GM18498 (cell line): ENCODE results near the gene CYP46A1.

Experiments
- ATAC-seq: cut with Tn5 transposase; IDR thresholded peaks from one replicate; pipeline ENCODE4 v1.9.1; 2021; ENCODE audit warnings: mild to moderate bottlenecking, moderate library complexity; ENCODE audit not compliant: unreplicated experiment

The CYP46A1 gene

DNA sequence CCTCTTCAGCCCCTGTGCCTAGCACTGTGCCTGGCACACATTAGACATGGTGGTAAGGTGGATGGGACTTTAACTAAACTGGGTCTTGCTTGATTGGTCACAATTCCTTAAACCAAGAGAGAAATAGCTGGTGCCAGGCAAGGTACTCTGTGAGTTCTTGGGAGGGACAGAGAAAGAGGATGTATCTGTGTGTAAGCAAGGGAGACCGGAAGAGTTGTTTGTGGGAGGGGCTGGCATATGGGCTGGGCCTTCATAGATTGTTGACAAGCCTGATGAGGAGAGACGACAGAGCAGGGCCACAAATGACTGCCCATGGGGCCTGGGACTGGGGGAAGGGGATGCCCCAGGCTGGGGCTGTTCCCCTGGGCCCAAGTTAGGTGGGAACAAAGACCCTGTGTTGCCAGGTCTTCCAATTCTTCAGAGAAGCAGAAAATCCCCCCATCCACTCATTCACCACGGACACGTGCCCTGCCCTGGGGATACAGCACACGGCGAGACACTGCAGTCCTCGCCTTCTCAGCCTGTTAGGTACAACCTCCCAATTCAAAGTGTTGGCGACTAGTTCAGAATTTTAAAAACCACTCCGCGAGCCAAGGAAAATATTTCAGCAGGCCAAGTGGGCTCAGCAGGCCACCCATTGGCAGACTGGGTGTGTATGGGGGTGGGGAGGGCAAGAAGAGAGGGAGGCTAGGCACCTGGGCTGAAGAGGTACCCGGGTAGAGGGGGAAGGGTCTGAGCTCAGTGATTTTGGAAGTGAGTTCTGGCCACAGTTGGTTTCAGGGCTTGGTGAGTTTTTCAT, 11.4 kb upstream of the CYP46A1 start:
- ATAC-seq, result no peak

DNA sequence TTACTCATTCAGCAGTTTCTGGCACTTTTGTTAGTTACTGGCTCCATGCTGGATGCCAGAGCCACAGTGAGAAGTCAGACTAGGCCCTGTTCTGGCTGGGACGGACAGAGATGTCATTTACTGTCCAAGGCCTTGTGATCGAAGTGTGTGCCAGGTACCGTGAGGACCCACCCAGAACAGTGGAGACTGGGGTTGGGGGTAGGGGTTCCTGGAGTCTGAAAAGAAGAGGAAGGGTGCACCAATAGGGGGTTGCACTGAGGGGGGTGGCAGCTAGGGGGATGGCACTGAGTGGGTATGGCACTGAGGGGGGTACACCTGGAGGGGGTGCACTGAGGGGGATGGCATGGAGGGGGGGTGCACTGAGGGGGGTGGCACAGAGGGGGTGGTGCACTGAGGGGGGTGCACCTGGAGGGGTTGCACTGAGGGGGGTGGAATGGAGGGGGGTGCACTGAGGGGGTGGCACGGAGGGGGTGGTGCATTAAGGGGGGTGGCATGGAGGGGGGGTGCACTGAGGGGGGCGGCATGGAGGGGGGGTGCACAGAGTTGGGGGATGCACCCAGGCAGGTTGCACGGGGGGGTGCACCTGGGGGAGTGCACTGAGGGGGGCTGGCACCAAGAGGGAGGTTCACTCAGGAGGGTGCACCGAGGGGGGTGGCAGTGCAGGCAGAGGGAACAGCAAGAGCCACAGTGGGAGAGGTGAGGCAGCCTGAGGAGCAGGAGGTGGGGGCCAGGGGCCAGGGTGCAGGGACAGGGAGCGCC, 10.6 kb upstream of the CYP46A1 start:
- no peak for ATAC-seq

DNA sequence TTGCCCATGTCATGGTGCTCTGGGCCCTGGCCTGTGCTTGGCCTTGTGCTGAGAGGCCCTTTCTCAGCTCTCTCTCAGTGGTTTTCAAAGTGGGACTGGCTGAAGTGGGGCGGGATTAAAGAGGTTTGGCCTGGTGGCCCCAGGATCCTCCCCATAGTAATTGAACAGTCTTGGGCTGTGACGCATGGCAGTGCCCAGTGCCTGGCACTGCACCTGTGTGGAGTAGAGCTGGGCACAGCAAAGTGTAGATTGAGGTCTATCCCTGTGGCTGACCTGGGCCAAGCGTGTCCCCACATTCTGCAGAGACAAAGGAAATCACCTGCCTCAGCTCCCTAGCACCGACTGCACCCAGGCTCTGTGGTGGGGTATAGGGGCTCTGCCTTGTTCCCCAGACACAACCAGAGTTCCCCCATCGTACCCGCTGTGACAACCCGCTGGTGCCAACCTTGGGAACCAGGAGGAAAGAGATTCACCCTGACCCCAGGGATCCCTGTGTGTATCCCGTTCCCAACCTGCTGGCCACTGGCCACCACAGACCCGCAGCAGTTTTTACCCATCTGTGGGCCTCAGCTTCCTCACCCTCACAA, 9.9 kb upstream of the CYP46A1 start:
- ATAC-seq, result no peak

DNA sequence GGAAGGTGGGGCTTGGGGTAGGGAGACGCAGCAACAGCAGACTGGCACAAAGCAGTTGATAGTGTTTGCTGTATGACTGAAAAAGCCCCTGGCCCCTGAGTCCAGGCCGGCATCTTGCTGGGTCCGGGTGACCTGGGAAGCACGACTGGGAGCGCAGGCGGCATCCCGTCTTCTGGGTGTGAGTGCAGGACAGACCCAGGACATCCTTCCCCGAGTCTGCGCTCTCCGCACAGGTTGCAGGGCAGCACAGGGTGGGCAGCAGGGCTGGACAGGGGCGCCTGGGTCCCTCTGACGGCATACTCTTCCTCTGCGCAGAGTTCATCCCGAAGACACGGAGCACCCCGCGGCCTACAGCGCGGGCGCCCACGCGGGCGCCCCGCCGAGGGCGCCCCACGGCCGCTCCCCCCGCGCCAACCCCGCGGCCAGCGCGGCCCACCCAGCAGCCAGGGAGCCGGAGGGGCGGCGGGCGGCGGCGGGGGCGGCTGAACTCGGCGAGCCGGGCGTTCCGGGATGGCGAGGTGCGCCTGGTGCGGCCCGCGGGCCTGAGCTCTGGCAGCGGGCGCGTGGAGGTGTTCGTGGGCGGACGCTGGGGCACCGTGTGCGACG, 9.2 kb upstream of the CYP46A1 start:
- no peak for ATAC-seq

DNA sequence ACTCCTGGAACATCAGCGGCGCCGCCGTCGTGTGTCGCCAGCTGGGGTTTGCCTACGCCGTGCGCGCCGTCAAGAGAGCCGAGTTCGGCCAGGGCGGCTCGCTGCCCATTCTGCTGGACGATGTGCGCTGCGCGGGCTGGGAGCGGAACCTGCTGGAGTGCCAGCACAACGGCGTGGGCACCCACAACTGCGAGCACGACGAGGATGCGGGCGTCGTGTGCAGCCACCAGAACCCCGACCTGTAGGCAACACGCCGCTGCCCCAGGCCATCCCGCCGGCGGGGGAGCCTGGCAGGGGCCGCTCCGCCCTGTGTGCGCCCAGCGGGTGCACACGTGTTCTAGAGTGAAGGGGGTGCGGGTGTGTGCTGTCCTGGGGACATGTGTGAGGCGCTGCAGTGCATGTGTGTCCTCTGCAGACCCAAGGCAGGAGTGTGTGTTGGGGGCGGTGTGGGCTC, 8.7 kb upstream of the CYP46A1 start:
- ATAC-seq, result no peak

DNA sequence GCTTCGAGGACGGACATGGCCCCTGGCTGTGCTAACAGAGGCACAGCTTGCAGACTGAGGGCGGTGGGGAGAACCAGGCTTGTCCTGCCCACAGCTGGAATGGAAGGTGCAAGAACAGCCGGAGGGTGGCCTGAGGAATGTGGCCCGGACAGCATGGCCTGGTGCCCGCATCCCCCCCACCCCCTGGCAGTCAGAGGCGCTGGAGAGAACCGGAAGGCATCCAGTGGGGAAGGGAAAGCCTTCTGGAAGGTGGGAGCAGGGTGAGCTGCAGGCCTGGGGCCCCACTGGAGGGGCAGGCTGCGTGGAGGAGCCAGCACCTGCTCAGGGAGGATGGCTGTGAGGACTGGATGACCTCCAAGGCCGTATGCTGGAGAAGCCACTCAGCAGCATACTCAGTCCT, 8.1 kb upstream of the CYP46A1 start:
- no peak for ATAC-seq

DNA sequence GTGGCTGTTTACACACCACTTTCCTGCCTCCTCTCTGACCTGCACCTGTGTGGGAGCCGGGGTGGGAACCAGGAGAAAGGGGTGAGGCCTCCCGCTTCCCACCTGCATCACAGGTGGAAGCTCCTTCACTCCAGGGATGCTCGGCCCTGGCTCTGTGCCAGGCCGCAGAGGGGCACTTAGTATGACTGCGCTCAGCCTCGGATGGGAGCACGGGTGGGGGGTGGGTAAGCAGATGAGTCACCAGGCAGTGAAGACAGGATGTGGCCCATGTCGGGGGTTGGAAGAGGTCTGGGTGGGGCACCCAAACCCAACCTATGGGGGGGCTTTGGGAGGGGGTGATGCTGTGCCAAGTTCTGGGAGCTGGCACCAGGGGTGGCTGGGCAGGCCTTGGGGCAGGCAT, 7.4 kb upstream of the CYP46A1 start:
- ATAC-seq, result no peak

DNA sequence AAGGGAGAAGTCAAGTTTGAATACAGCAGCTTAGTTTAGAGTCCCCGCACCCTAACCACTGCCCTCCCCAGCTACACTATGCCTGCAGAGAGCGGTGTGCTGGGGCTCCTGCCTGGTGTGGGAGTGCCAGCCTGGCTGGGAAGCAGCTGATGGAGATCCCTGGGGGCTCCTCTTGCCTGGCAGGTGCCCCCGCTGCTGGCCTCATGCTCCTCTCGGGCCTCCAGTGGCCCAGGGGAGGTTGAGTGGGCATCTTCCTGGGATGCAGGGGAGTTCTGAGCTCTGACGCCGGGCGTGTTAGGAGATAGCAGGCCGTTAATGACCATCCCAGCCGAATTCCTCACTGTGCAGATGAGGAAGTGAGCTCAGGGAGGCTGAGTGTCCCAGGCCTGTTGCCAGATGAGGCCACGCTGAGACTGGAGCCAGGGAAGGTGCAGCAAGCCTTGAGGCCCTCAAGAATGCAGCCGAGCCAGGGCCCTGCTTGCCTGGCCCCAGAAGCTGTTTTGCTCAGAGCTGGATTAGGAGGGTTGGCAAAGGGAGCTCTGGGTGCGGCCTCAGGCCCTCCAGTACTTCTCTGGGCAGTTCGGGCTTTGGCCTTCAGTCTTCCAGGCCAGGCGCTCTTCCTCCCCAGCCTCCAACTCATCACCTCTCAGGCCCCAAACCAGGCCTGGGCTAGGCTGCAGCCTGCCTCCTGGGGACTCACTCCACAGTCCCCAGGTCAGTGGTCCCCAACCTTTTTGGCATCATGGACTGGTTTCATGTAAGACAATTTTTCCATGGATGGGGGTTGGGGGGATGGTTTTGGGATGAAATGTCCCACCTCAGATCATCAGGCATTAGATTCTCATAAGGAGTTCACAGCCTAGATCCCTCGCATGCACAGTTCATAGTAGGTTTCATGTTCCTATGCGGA, 6.6 kb upstream of the CYP46A1 start:
- ATAC-seq, result no peak

DNA sequence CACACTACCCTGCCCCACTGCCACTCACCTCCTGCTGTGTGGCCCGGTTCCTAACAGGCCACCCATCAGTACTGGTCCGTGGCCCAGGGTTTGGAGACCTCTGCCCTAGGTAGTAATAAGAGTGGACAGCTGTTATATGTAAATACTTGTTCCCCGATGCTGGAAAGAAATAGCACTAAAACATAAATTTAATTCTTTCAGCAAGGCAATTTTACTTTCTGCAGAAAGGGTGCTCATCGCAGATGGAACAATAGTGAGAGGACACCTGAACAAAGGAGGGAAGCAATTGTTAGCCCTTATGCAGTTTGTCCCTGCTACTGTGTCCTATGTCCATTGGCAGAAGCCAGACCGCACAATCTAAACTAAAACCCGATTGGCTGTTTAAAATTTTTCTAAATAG, 5.9 kb upstream of the CYP46A1 start:
- no peak for ATAC-seq

DNA sequence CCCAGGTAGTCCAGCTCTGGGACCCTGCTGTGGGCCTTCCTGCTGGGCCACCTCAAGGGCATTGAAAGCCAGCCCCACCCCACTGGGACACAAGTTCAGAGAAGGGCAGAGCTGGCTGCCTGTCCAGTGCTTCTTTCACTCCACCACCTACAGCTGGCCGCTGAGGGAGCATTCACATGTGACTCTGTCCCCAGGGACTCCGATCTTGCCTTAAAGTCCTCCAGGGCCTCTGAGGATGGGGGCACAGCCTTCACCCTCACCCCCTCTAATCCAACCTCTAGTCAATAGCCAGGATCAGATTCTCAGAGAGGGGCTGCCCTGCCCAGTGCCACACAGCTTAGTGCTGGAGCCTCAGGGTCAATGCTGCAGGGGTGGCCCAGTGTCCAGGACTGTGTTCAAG, 5.0 kb upstream of the CYP46A1 start:
- ATAC-seq, result no peak

DNA sequence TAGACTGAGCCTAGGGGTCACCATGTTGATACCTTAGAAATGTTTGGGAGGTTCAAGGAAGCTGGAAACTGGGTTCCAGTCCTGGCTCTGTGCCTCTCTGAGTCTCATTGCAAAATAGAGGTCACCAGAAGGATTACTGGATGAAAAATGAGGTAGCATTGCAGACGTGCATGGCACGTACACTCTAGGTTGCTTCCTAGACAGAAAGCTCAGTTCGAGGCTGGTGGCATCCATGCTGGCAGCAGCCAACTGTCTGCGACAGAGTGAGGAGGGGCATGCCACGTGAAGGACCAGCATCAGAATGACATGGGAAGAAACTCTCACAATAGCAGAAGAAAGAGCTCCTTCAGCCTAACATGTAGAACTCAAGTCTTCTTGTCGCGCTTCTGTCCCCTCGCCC, 4.6 kb upstream of the CYP46A1 start:
- no peak for ATAC-seq

DNA sequence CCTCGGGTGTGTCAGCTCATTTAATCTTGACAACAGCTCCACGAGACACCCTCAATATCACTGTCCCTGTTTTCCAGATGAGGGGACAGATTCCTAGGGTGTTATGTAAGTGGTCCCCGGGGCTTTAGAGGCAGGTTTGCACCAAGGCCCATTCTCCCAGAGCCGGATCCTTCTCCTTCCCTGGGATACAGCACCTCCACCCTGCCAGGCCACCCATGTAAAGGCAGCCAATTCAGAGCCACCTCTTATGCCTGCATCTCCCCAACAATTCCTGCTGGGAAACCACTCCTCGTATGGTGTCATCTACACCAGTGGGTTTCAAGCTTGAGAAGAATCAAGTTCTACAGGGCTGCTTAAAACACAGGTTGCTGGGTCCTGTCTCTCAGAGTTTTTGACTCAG, 4.1 kb upstream of the CYP46A1 start:
- ATAC-seq, result no peak

DNA sequence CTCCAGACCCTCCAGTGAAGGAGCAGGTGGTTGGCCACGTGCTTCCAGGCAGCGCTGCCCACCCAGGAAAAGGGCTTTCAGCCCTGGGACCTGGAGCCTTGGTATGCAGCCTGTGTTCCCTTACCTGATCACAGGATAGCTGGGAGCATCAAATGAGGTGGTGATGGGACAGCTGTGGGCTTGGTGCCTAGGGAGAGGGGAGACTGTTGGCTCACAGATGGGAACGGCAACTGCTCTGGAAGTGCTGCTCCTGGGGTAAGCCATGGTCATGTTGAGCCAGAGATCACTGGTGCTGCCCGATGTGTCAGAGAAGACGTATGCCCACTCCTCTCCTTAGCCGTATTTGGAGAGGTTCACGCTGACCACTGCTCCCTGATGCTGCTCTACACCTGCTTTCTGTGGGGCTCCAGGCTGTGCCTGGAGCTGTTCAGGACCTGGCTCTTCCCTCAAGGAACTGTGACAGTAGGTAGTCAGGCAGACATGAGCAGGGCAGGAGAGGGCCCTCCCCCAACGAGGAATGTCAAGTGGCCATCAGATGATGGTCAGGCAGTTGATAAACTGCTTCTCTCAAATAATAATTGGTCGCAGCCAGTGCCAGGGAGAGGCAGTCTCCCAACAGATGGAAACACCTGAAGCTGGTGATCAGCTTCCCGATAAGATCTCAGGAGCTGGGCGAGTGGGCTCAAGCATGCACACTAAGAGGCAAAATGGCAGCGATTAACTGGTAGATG, 2.8 kb upstream of the CYP46A1 start:
- no peak for ATAC-seq

DNA sequence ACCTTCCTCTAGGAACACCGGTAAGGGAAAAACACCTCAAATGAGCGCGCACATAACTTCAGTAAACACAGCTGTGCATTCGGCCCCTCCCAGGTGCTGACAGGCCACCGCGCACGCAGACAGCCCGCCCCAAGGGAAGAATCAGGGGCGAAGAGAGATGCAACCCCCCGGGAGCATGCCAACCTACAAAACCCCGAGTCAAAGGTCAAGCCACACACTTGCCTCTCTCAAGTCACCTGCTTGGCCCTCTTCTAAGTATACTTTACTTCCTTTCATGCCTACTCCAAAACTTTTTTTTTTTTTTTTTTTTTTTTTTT, 2.3 kb upstream of the CYP46A1 start:
- no peak for ATAC-seq

DNA sequence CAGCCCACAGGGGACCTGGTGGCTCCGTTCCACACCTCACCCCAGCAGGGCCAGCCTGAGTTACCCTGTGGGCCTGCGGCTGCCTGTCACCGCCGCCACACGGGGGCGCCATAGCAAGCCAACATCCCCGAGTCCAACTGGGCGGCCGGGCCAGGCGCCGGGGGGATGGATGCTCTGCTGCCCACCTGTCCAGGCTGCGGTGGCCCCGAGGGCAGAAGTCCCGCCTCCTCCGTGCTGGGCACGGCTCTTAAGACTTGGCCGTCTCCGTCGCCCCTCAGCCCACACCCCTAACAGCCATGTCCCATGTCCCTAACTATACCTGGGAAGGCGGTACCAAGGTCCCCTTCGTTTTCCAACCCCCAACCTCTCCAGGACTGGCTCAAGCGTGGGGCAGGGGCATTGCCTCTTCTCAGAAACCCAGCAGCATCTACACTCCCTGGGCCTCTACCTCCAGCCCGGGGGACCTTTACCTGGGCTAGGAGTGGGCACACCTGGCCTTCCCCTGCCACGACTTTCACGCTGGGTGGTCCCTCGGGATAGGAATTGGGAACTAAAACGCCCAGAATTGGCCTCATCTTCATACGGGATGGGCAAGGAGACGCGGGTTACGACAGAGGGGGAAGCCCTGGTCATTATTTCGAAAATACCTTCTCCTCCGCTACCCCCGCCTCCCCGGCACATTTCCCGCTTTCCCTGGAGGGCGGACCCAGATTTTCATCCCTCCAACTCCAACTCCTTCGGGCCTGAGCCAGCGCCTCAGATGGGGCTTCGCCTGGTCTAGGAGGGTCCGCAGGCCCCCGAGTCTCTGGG, 1.1 kb upstream of the CYP46A1 start:
- ATAC-seq, result peak; percentile 30

DNA sequence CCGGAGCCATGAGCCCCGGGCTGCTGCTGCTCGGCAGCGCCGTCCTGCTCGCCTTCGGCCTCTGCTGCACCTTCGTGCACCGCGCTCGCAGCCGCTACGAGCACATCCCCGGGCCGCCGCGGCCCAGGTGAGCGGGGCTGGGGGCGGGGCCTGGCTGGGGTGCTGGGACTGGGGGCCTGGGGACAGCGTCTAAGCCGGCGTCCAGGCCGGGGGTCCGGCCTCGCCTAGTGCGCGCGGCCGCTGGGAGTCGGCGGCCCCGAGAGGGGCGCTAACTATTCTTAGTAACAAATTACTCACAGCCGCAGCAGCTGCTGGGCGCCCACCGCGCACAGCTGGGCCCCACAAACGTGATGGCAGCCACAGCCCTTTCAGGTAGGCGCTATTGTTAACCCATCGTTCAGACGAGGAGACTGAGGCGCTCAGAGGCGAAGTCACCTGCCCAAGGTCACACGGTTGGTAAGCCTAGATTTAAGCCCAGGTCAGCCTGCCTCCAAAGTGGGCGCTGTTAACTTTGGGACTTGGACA, 374 bp downstream of the CYP46A1 start:
- ATAC-seq, result peak; percentile 33

DNA sequence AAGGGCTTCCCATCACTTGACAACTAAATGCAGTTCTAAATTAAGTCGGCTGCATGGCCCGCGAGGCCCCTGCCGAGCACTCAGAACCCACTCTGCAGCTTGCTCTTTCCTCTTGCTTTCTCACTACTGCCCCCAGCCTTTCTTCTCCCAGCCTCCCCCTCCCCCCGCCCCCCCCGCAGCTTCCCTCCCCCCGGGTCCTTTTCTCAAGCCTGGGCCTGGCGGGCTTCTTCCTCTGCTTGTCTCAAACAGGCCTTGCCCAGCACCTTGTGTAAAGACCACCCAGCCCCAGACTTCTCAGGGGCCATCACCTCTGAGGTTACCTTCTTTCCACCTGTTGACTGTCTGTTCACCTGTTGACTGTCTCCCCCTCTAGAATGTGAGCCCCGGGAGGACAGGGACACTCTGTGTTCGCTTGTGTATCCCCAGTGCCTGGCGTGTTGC, 1.1 kb downstream of the CYP46A1 start:
- no peak for ATAC-seq

DNA sequence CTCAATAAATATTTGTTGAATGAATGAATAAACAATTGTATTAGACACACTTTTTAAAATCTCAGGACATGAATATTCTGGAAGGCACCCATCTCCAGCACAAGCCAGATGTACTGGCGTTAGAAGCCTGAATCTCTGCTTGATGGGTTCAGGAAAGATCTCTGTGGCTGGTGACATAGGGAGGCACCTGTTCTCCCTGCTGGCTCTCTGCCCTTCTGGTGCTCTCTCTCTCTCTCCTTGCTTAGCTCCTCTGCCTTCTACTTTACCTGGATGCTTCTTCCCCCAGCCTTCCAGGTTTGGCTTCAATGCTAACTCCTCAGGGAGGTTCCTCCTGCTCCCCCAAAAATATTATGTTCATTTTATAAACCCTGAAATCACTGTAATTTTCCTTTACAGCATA, 1.5 kb downstream of the CYP46A1 start:
- no peak for ATAC-seq
